KG1 (cell line): ENCODE measurements around the gene MRPL4.

Source experiments
- DNase-seq: peaks from one replicate; lab custom pipeline; 2025; lab: John Stamatoyannopoulos, UW

Gene MRPL4

GRCh38 chr19:10251792-10252694 lies at the start of gene MRPL4:
Gene MRPL4 (plus strand): TSS chr19:10252214. CDS start chr19:10252254, 40 bp downstream.
- peak; percentile 97 for DNase-seq

GRCh38 chr19:10203686-10204085 lies 48.3 kb upstream of the MRPL4 start:
- no peak for DNase-seq

- no peak for DNase-seq
Measured at GRCh38 chr19:10205636-10206035, 46.4 kb upstream of the MRPL4 start.

GRCh38 chr19:10206226-10206885 lies 45.7 kb upstream of the MRPL4 start:
- DNase-seq = no peak

- no peak for DNase-seq
Measured at GRCh38 chr19:10207026-10207425, 45.0 kb upstream of the MRPL4 start.

- no peak for DNase-seq
Measured at GRCh38 chr19:10209315-10209714, 42.7 kb upstream of the MRPL4 start.

GRCh38 chr19:10211061-10211460 lies 41.0 kb upstream of the MRPL4 start:
- no peak for DNase-seq

- no peak for DNase-seq
Measured at GRCh38 chr19:10211691-10212090, 40.3 kb upstream of the MRPL4 start.

- DNase-seq = no peak
Measured at GRCh38 chr19:10214784-10215183, 37.2 kb upstream of the MRPL4 start.

GRCh38 chr19:10217085-10217484 lies 34.9 kb upstream of the MRPL4 start:
- no peak for DNase-seq

- peak; percentile 6 for DNase-seq
Measured at GRCh38 chr19:10219678-10220077, 32.3 kb upstream of the MRPL4 start.

- no peak for DNase-seq
Measured at GRCh38 chr19:10220695-10221094, 31.3 kb upstream of the MRPL4 start.

GRCh38 chr19:10222201-10222890 lies 29.7 kb upstream of the MRPL4 start:
- no peak for DNase-seq

- no peak for DNase-seq
Measured at GRCh38 chr19:10223488-10224213, 28.4 kb upstream of the MRPL4 start.

GRCh38 chr19:10224337-10224736 lies 27.7 kb upstream of the MRPL4 start:
- no peak for DNase-seq

- DNase-seq = no peak
Measured at GRCh38 chr19:10226021-10226375, 26.0 kb upstream of the MRPL4 start.

- DNase-seq = no peak
Measured at GRCh38 chr19:10226376-10227025, 25.5 kb upstream of the MRPL4 start.

- DNase-seq = no peak
Measured at GRCh38 chr19:10227026-10227971, 24.7 kb upstream of the MRPL4 start.

GRCh38 chr19:10228393-10228792 lies 23.6 kb upstream of the MRPL4 start:
- DNase-seq = no peak

- no peak for DNase-seq
Measured at GRCh38 chr19:10228920-10229319, 23.1 kb upstream of the MRPL4 start.
